ENCODE data around the gene GCK. TPM values are rescaled to one million over a fixed set of nuclear protein-coding genes. Genes with fewer than 3 reads are reported as not detected.

The GCK gene
- total RNA-seq, 1 experiment from 2014 or later: not detected

DNA sequence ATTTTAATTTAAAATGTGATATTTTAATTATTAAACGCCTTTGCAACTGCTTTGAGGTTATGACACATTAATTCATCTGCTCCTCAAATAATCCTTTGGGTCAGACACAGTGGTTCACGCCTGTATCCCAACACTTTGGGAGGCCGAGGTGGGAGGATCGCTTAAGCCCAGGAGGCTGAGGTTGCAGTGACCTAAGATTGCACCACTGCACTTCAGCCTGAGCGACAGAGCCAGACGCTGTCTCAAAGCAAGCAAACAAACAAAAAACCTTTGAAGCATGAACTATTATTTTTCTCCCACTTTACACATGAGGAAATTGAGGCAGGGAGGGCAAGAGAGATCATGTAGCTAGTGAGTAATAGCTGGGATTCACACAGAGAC, 64.4 kb downstream of the GCK start:
- Histone ChIP-seq H3K27ac (ENCODE audit: low read depth, low read length, poor library complexity, severe bottlenecking) (no peak overlapping the region), H3K36me3 (ENCODE audit: insufficient read depth, low read length, poor library complexity, severe bottlenecking) (peaks cover 23% of the 10 kb centered on the region), H3K4me3 (ENCODE audit: low read depth, low read length, poor library complexity, severe bottlenecking) (no peak overlapping the region), H3K9me3 (ENCODE audit: low read depth, low read length, poor library complexity, severe bottlenecking) (no peaks in the 10 kb centered on the region), H3K27me3 (replicated peaks; ENCODE audit: insufficient read depth, low read depth, low read length, poor library complexity) (no peaks in the 10 kb centered on the region), H3K4me1 (ENCODE audit: insufficient read depth, low read length, poor library complexity, severe bottlenecking) (peaks cover 13% of the 10 kb centered on the region)
- ChIA-PET POLR2A (ENCODE audit: low non-redundant PET) (no interaction called here), CTCF (no interaction called here)
- intact Hi-C loops (cut with micrococcal nuclease; ENCODE audit: unreplicated experiment): loop anchor here (5.0 kb wide), 1 partner anchor 77 kb away; the partner anchor contains the start of gene YKT6
- BruUV-seq (replicated peaks): no TSS peak
- DNase-seq (ENCODE audit: low spot score): no peak
- no peak for TF ChIP-seq EZH2 (IDR thresholded peaks at IDR 0.05; ENCODE audit: borderline replicate concordance, low read depth, low read length, poor library complexity, severe bottlenecking)
- TF ChIP-seq, protein P1, sequence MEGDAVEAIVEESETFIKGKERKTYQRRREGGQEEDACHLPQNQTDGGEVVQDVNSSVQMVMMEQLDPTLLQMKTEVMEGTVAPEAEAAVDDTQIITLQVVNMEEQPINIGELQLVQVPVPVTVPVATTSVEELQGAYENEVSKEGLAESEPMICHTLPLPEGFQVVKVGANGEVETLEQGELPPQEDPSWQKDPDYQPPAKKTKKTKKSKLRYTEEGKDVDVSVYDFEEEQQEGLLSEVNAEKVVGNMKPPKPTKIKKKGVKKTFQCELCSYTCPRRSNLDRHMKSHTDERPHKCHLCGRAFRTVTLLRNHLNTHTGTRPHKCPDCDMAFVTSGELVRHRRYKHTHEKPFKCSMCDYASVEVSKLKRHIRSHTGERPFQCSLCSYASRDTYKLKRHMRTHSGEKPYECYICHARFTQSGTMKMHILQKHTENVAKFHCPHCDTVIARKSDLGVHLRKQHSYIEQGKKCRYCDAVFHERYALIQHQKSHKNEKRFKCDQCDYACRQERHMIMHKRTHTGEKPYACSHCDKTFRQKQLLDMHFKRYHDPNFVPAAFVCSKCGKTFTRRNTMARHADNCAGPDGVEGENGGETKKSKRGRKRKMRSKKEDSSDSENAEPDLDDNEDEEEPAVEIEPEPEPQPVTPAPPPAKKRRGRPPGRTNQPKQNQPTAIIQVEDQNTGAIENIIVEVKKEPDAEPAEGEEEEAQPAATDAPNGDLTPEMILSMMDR (conservative IDR thresholded peaks at IDR 0.05; ENCODE audit: low read depth, low read length): no peak

DNA sequence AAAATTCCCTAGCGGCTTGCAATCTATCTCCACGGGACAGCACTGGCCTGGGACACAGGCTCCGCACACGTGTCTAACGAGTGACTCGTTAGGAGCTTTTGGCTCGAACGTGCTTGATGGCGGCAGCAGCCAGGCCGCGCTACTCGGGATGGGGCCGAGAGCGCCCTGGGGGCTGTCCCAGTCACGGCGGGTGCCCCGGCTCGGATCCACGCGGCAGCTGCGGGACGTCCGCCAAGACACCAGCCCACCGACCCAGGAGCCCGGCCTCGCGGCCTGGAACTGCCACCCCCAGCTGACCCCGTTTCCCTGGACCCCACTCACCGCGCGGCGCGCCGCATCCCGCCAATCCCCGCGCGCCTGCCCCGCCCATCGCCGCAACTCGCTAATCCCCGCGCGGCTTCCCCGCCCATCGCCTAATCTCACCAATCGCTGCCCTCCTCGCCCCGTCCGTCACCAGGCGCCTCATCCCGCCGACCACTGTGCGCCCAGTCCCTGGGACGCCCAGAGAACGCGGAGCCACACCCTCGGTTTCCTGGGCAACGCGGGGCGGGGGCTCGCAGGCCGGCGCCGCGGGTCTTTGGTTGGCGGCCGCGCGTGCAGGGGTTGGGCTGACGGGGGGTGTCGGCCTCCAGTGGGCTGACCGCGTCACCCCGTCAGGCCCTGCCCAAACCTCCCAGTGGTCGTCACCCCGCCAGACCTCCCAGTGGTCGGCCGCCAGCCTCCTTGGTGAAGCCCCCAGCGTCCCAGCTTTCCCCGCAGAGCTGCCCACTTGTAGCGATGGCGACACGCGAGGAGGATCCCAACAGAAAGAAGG, 65.8 kb downstream of the GCK start, which contains the start of gene POLD2:
Gene POLD2, minus strand, starts transcription at position 359 of the 814 bp plus-strand sequence. CDS start 1,495 bp downstream, outside the sequence.
- Histone ChIP-seq H3K4me1 (ENCODE audit: insufficient read depth, low read length, poor library complexity, severe bottlenecking) (peaks cover 13% of the 10 kb centered on the region), H3K36me3 (ENCODE audit: insufficient read depth, low read length, poor library complexity, severe bottlenecking) (peaks cover 32% of the 10 kb centered on the region), H3K27me3 (replicated peaks; ENCODE audit: insufficient read depth, low read depth, low read length, poor library complexity) (no peaks in the 10 kb centered on the region), H3K27ac (ENCODE audit: low read depth, low read length, poor library complexity, severe bottlenecking) (peak within 1 kb of the TSS; percentile 83), H3K4me3 (ENCODE audit: low read depth, low read length, poor library complexity, severe bottlenecking) (peak within 1 kb of the TSS; percentile 62), H3K9me3 (ENCODE audit: low read depth, low read length, poor library complexity, severe bottlenecking) (no peaks in the 10 kb centered on the region)
- ChIA-PET POLR2A (ENCODE audit: low non-redundant PET) (interaction anchor here (0.6 kb wide), 1 partner anchor 90 kb away, joined by 3 read pairs; no protein-coding TSS in a partner anchor), CTCF (interaction anchor here (0.6 kb wide), 1 partner anchor 104 kb away, joined by 3 read pairs; no protein-coding TSS in a partner anchor)
- BruUV-seq (replicated peaks): no TSS peak
- TF ChIP-seq, protein P1 (conservative IDR thresholded peaks at IDR 0.05; ENCODE audit: low read depth, low read length): no peak
- no peak for TF ChIP-seq EZH2 (IDR thresholded peaks at IDR 0.05; ENCODE audit: borderline replicate concordance, low read depth, low read length, poor library complexity, severe bottlenecking)
- intact Hi-C loops (cut with micrococcal nuclease; ENCODE audit: unreplicated experiment): loop anchor here (5.0 kb wide), 1 partner anchor 79 kb away; the partner anchor contains the start of gene YKT6
- peak; percentile 99 for DNase-seq (ENCODE audit: low spot score)

DNA sequence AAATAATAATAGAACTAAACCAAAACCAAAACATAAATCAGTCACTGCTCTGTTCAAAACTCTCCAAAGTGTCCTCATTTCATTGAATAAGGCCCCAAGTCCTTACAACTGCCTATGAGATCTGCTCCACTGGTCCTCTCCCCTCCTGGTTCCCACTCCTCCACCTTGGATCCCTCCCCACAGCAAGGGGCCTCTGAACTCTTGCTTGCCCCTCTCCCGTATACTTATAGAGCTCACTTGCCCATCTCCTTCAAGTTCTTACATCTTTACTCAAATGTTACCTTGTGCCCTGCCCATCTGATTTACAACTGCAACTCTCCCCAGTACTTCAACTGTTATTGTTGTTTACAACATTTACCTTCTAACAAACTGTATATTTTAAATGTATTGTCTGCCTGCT, 66.7 kb downstream of the GCK start:
- peak overlapping the region; percentile 83 for H3K27ac ChIP-seq (ENCODE audit: low read depth, low read length, poor library complexity, severe bottlenecking)
- peaks cover 39% of the 10 kb centered on the region for H3K36me3 ChIP-seq (ENCODE audit: insufficient read depth, low read length, poor library complexity, severe bottlenecking)
- POLR2A ChIA-PET (ENCODE audit: low non-redundant PET): interaction anchor here (0.6 kb wide), 2 partner anchors 13 to 90 kb away, joined by 3 to 4 read pairs; no protein-coding TSS in a partner anchor
- intact Hi-C loops (cut with micrococcal nuclease; ENCODE audit: unreplicated experiment): loop anchor here (5.0 kb wide), 1 partner anchor 80 kb away; the partner anchor contains the start of gene YKT6
- no peaks in the 10 kb centered on the region for H3K9me3 ChIP-seq (ENCODE audit: low read depth, low read length, poor library complexity, severe bottlenecking)
- no peak for TF ChIP-seq EZH2 (IDR thresholded peaks at IDR 0.05; ENCODE audit: borderline replicate concordance, low read depth, low read length, poor library complexity, severe bottlenecking)
- TF ChIP-seq, protein P1 (conservative IDR thresholded peaks at IDR 0.05; ENCODE audit: low read depth, low read length): no peak
- no peaks in the 10 kb centered on the region for H3K27me3 ChIP-seq (replicated peaks; ENCODE audit: insufficient read depth, low read depth, low read length, poor library complexity)
- H3K4me3 ChIP-seq (ENCODE audit: low read depth, low read length, poor library complexity, severe bottlenecking): peak overlapping the region; percentile 62
- DNase-seq (ENCODE audit: low spot score): no peak
- no TSS peak for BruUV-seq (replicated peaks)
- H3K4me1 ChIP-seq (ENCODE audit: insufficient read depth, low read length, poor library complexity, severe bottlenecking): peaks cover 13% of the 10 kb centered on the region
- CTCF ChIA-PET: no interaction called here
